OCI-LY7 (cell line): ENCODE data around the gene HCFC2. TPM values are rescaled to one million over a fixed set of nuclear protein-coding genes. Genes with fewer than 3 reads are reported as not detected.

ENCODE experiments used
- BruUV-seq: library from RNA; stranded (reverse); fragments of 400-500 nt; replicated peaks from 2 replicates; lab custom pipeline; 2021; lab: Mats Ljungman, UMichigan
- CTCF ChIA-PET: fragments of 300-600 bp; sonication (Branson Sonifier 250); formaldehyde crosslinking; loops from one replicate; lab custom pipeline; 2022; ENCODE audit warnings: antibody characterized with exemption; ENCODE audit not compliant: unreplicated experiment; lab: Charles Lee
- POLR2A ChIA-PET: fragments of 300-600 bp; sonication (Branson Sonifier 250); formaldehyde crosslinking; loops from one replicate; lab custom pipeline; 2022; ENCODE audit warnings: antibody characterized with exemption; lab: Charles Lee
- DNase-seq: peaks from one replicate; pipeline ENCODE4 v3.0.0-alpha.2; 2015; ENCODE audit warnings: low spot score
- H2AFZ ChIP-seq: fragments of 200-600 bp; sonication (generic), shearing (Covaris generic); 2 replicates; pipeline ENCODE4 v1.6.1; 2014; ENCODE audit warnings: mild to moderate bottlenecking, antibody characterized with exemption, low read length, moderate library complexity
- H3K27ac ChIP-seq: fragments of 200-600 bp; sonication (generic); 2 replicates; pipeline ENCODE4 v1.5.1; 2014; ENCODE audit warnings: mixed run types, low read depth, mild to moderate bottlenecking, moderate library complexity, low read length, inconsistent platforms; ENCODE audit not compliant: poor library complexity, severe bottlenecking
- H3K36me3 ChIP-seq: fragments of 200-600 bp; sonication (generic); 2 replicates; pipeline ENCODE4 v1.6.1; 2014; ENCODE audit warnings: mild to moderate bottlenecking, antibody characterized with exemption, low read length, moderate library complexity, mixed read lengths; ENCODE audit not compliant: insufficient read depth
- H3K4me1 ChIP-seq: fragments of 200-600 bp; sonication (generic); 2 replicates; pipeline ENCODE4 v1.5.1; 2014; ENCODE audit warnings: mild to moderate bottlenecking, low read length; ENCODE audit not compliant: insufficient read depth, poor library complexity, severe bottlenecking
- H3K4me2 ChIP-seq: fragments of 200-600 bp; sonication (generic); 2 replicates; pipeline ENCODE4 v1.6.1; 2014; ENCODE audit warnings: mild to moderate bottlenecking, low read length
- H3K4me3 ChIP-seq: fragments of 200-600 bp; sonication (generic); 2 replicates; pipeline ENCODE4 v1.5.1; 2014; ENCODE audit warnings: mild to moderate bottlenecking, low read depth, low read length; ENCODE audit not compliant: poor library complexity, severe bottlenecking
- H3K79me2 ChIP-seq: fragments of 200-600 bp; sonication (generic); 2 replicates; pipeline ENCODE4 v1.6.1; 2016; ENCODE audit warnings: low read depth, mild to moderate bottlenecking, low read length, moderate library complexity, mixed read lengths; ENCODE audit not compliant: insufficient read depth
- H3K9me2 ChIP-seq: fragments of 200-600 bp; sonication (generic); 2 replicates; pipeline ENCODE4 v1.6.1; 2016; ENCODE audit warnings: mild to moderate bottlenecking, low read length, mixed read lengths; ENCODE audit not compliant: insufficient read depth
- H3K9me3 ChIP-seq: fragments of 200-600 bp; sonication (generic); 2 replicates; pipeline ENCODE4 v1.6.1; 2014; ENCODE audit warnings: mild to moderate bottlenecking, mixed run types, low read length, mixed read lengths
- H4K20me1 ChIP-seq: fragments of 200-600 bp; sonication (generic); 2 replicates; pipeline ENCODE4 v1.6.1; 2014; ENCODE audit warnings: mild to moderate bottlenecking, antibody characterized with exemption, low read length, moderate library complexity, mixed read lengths; ENCODE audit not compliant: insufficient read depth
- CTCF ChIP-seq: fragments of 200-600 bp; sonication (generic); conservative IDR thresholded peaks from 2 replicates; pipeline ENCODE4 v1.5.1; 2014; ENCODE audit warnings: mild to moderate bottlenecking, antibody characterized with exemption, low read length, moderate library complexity, mixed read lengths
- EZH2phosphoT487 ChIP-seq: fragments of 200-600 bp; sonication (generic); IDR thresholded peaks from 2 replicates; pipeline ENCODE4 v1.6.1; 2018; ENCODE audit warnings: low read depth, borderline replicate concordance, mild to moderate bottlenecking, mixed run types, antibody characterized with exemption, low read length, moderate library complexity, mixed read lengths
- intact Hi-C: fragments of 100-400 bp; cut with micrococcal nuclease; formaldehyde crosslinking; loops from one replicate; pipeline ENCODE4 v1.10.0; 2022; ENCODE audit not compliant: unreplicated experiment
- total RNA-seq, 2 experiments: library from RNA; depleted of rRNA in 1 of 2; stranded (reverse); fragments of >200 nt in 1 of 2; shearing (Covaris generic) in 1 of 2; gene quantifications; 2 replicates each; pipeline ENCODE4 v1.2.3, GENCODE V29; 2014 to 2022

The HCFC2 gene
- total RNA-seq, 2 experiments from 2014 or later = 8.7 to 11.8 TPM

GRCh38 chr12:104121001-104121400, 56.7 kb downstream of the HCFC2 start:
- Histone ChIP-seq H3K4me1 (no peaks in the 10 kb centered on the region), H3K27ac (no peak overlapping the region), H4K20me1 (no peaks in the 10 kb centered on the region), H3K9me2 (no peaks in the 10 kb centered on the region), H3K4me2 (no peak overlapping the region), H3K9me3 (no peaks in the 10 kb centered on the region), H3K4me3 (no peak overlapping the region), H3K79me2 (no peaks in the 10 kb centered on the region), H2AFZ (no peak overlapping the region), H3K36me3 (peaks cover 88% of the 10 kb centered on the region)
- no peak for DNase-seq
- intact Hi-C loops = no loop called here
- no TSS peak for BruUV-seq
- TF ChIP-seq CTCF (no peak), EZH2phosphoT487 (no peak)
- ChIA-PET POLR2A (interaction anchor here (0.7 to 1.5 kb wide), 5 partner anchors 10 to 408 kb away, joined by 3 to 5 read pairs (median 3); no protein-coding TSS in a partner anchor), CTCF (no interaction called here)

GRCh38 chr12:104122298-104122697, 58.0 kb downstream of the HCFC2 start:
- no peak for DNase-seq
- no TSS peak for BruUV-seq
- Histone ChIP-seq H2AFZ (no peak overlapping the region), H3K36me3 (peaks cover 92% of the 10 kb centered on the region), H3K4me2 (no peak overlapping the region), H3K79me2 (no peaks in the 10 kb centered on the region), H3K4me3 (no peak overlapping the region), H3K9me3 (no peaks in the 10 kb centered on the region), H3K27ac (no peak overlapping the region), H4K20me1 (no peaks in the 10 kb centered on the region), H3K9me2 (no peaks in the 10 kb centered on the region), H3K4me1 (no peaks in the 10 kb centered on the region)
- ChIA-PET POLR2A (no interaction called here), CTCF (no interaction called here)
- intact Hi-C loops = no loop called here
- TF ChIP-seq CTCF = no peak
- no peak for TF ChIP-seq EZH2phosphoT487

GRCh38 chr12:104126548-104126947, 62.2 kb downstream of the HCFC2 start:
- no peaks in the 10 kb centered on the region for H3K9me3 ChIP-seq
- intact Hi-C loops = no loop called here
- H4K20me1 ChIP-seq = 0 out of 2 replicates have a peak, but pooled peaks cover 3% of the 10 kb centered on the region
- H3K4me3 ChIP-seq = no peak overlapping the region
- no peaks in the 10 kb centered on the region for H3K4me1 ChIP-seq
- no peak overlapping the region for H2AFZ ChIP-seq
- H3K36me3 ChIP-seq = peaks cover 93% of the 10 kb centered on the region
- H3K9me2 ChIP-seq = no peaks in the 10 kb centered on the region
- H3K4me2 ChIP-seq = no peak overlapping the region
- POLR2A ChIA-PET = interaction anchor here (1.0 kb wide), 1 partner anchor 62 kb away, joined by 3 read pairs; the partner anchor contains the start of gene HCFC2
- no peak for DNase-seq
- CTCF ChIA-PET = no interaction called here
- H3K79me2 ChIP-seq = no peaks in the 10 kb centered on the region
- H3K27ac ChIP-seq = no peak overlapping the region
- BruUV-seq = no TSS peak
- TF ChIP-seq CTCF = no peak
